Adrenal gland (tissue), 12 donors: ENCODE data around the gene ALOX12B. TPM values are rescaled to one million over a fixed set of nuclear protein-coding genes. Genes with fewer than 3 reads are reported as not detected.

Experiments used
- DNase-seq, 7 donors: peaks; one replicate each; pipeline ENCODE4 v3.0.0-alpha.2; 2019 to 2020
- H3K27ac ChIP-seq, 5 donors: fragments of 200-600 bp; sonication (generic) in 4 of 5; 1 replicate in 3 of 5; 2 replicates in 2 of 5; pipeline versions ENCODE4 v1.5.1 to v1.8.0; 2016 to 2020; ENCODE audit warnings: mild to moderate bottlenecking in 1 of 5
- H3K27me3 ChIP-seq: fragments of 200-600 bp; 2 replicates; pipeline ENCODE4 v1.8.0; 2021
- H3K36me3 ChIP-seq, 2 donors: fragments of 200-600 bp; replicated peaks in 1 of 2; 1 replicate in 1 of 2; 2 replicates in 1 of 2; pipeline versions ENCODE4 v1.5.1 to v1.8.0; 2018 to 2022
- H3K4me1 ChIP-seq, 2 donors: fragments of 200-600 bp; replicated peaks in 1 of 2; 1 replicate in 1 of 2; 2 replicates in 1 of 2; pipeline versions ENCODE4 v1.5.1 to v1.8.0; 2018 to 2021
- H3K4me3 ChIP-seq, 4 donors: fragments of 200-600 bp; sonication (generic) in 3 of 4; one replicate each; pipeline ENCODE4 v1.5.1; 2016 to 2018
- H3K9me3 ChIP-seq, 3 donors: fragments of 200-600 bp; sonication (generic) in 1 of 3; replicated peaks in 1 of 3; 1 replicate in 2 of 3; 2 replicates in 1 of 3; pipeline versions ENCODE4 v1.5.1 to v1.8.0; 2016 to 2021
- CTCF ChIP-seq, 6 experiments: fragments of 450-650 bp in 4 of 6; fragments of 200-600 bp in 2 of 6; sonication (generic) in 1 of 6; IDR thresholded peaks; 1 replicate in 5 of 6; 2 replicates in 1 of 6; pipeline versions ENCODE4 v1.5.1 to v1.8.0; 2016 to 2021; ENCODE audit warnings: antibody characterized with exemption in 6 of 6, mild to moderate bottlenecking in 2 of 6, moderate library complexity in 1 of 6
- POLR2A ChIP-seq, 2 donors: fragments of 450-650 bp; IDR thresholded peaks; one replicate each; pipeline ENCODE4 v1.6.1; 2017; ENCODE audit warnings: antibody characterized with exemption in 2 of 2, mild to moderate bottlenecking in 2 of 2, moderate library complexity in 1 of 2
- WGBS, 4 donors: extraction: QIAGEN DNeasy Blood & Tissue Kit in 2 of 4; methylation state at CpG; one replicate each; pipeline versions ENCODE4 v1.1.5 to v1.1.7; 2013 to 2017; 5-methylcytosine and 5-hydroxymethylcytosine counted together
- intact Hi-C, 2 donors: fragments of 100-400 bp; cut with DNase I; formaldehyde crosslinking; loops; one replicate each; pipeline versions ENCODE4 v1.14.1 to v1.15.0; 2022 to 2023
- polyA plus RNA-seq, 3 donors: library from polyadenylated mRNA; stranded (reverse); fragments of 200-250 nt in 2 of 3; fragments of 350-450 nt in 1 of 3; fragmentation: Illumina TruSeq in 1 of 3; extraction: RNeasy Lipid Tissue Mini Kit (QIAGEN cat#74804) in 1 of 3; gene quantifications; one replicate each; pipeline ENCODE4 v1.2.3, GENCODE V29; 2013 to 2014
- total RNA-seq, 9 donors: library from RNA; depleted of rRNA in 4 of 9; stranded (reverse); fragments of >200 nt in 4 of 9; fragments of 120-200 nt in 1 of 9; fragmentation: NEBNext Ultra II Directional in 1 of 9; extraction: Animal tissue kit (Norgen Biotek cat#: 25700) in 1 of 9; gene quantifications; one replicate each; pipeline versions ENCODE4 v1.1.0 to v1.2.4, GENCODE V29; 2013 to 2023
- donor health status: healthy with polysubstance abuse.
- donor health status: Bipolar disorder and iron deficiency.
- donor health status: DM: yes; HTN: yes; CAD: no.
- donor health status: DM: no; HTN: no; CAD: no.
- donor health status: DM: no; HTN: no; CAD: no.
- donor health status: DM: yes; HTN: yes; CAD: no.

The ALOX12B gene
- total and polyA plus RNA-seq, 12 donors = not detected

- Histone ChIP-seq H3K9me3 (no peaks in the 10 kb centered on the region), H3K27ac (no peak overlapping the region), H3K36me3 (no peaks in the 10 kb centered on the region), H3K4me1 (no peaks in the 10 kb centered on the region), H3K4me3 (no peak overlapping the region), H3K27me3 (peaks cover 5% of the 10 kb centered on the region)
- 47 to 52% (median 51%) methylated on average over 8 to 9 of the region's 9 CpGs for WGBS, 4 donors
- intact Hi-C loops = loop anchor here in 1 of 2 donors (10.0 kb wide), 1 partner anchor 224 kb away; the partner anchor contains the start of gene ARHGEF15
- no peak for TF ChIP-seq POLR2A (IDR thresholded peaks at IDR 0.05)
- no peak for TF ChIP-seq CTCF (IDR thresholded peaks at IDR 0.05)
- no peak for DNase-seq
These were observed 3.6 kb upstream of the ALOX12B start for GRCh38 chr17:8091033-8091687.

GRCh38 chr17:8089728-8090127 is 2.2 kb upstream of the ALOX12B start:
- no peaks in the 10 kb centered on the region for H3K4me1 ChIP-seq
- no peaks in the 10 kb centered on the region for H3K36me3 ChIP-seq
- 61 to 72% (median 70%) methylated on average over 6 of the region's 6 CpGs for WGBS, 4 donors
- H3K4me3 ChIP-seq = no peak overlapping the region
- TF ChIP-seq CTCF (IDR thresholded peaks at IDR 0.05) (no peak), POLR2A (IDR thresholded peaks at IDR 0.05) (no peak)
- H3K27me3 ChIP-seq = peaks cover 10% of the 10 kb centered on the region
- intact Hi-C loops = loop anchor here in 1 of 2 donors (10.0 kb wide), 1 partner anchor 225 kb away; the partner anchor contains the start of gene ARHGEF15
- H3K27ac ChIP-seq = no peak overlapping the region
- H3K9me3 ChIP-seq = no peaks in the 10 kb centered on the region
- DNase-seq = no peak

- WGBS, 4 donors = 64 to 73% (median 69%) methylated on average over 3 to 5 of the region's 5 CpGs
- Histone ChIP-seq H3K36me3 (no peaks in the 10 kb centered on the region), H3K27ac (no peak overlapping the region), H3K27me3 (peaks cover 26% of the 10 kb centered on the region), H3K4me3 (no peak overlapping the region), H3K9me3 (no peaks in the 10 kb centered on the region), H3K4me1 (no peaks in the 10 kb centered on the region)
- intact Hi-C loops = no loop called here
- no peak for DNase-seq
- TF ChIP-seq CTCF (IDR thresholded peaks at IDR 0.05) = no peak
- TF ChIP-seq POLR2A (IDR thresholded peaks at IDR 0.05) = no peak
These were observed 375 bp upstream of the ALOX12B start for GRCh38 chr17:8087952-8088230.

GRCh38 chr17:8084250-8084649 is 3.3 kb downstream of the ALOX12B start:
- H3K4me1 ChIP-seq = peaks cover 0 to 6% of the 10 kb centered on the region in 2 donors
- H3K4me3 ChIP-seq = no peak overlapping the region
- TF ChIP-seq CTCF (IDR thresholded peaks at IDR 0.05) (no peak), POLR2A (IDR thresholded peaks at IDR 0.05) (no peak)
- H3K27me3 ChIP-seq = peaks cover 28% of the 10 kb centered on the region
- H3K27ac ChIP-seq = no peak overlapping the region
- no peak for DNase-seq
- 84 to 88% (median 86%) methylated on average over 6 of the region's 6 CpGs for WGBS, 4 donors
- H3K9me3 ChIP-seq = no peaks in the 10 kb centered on the region
- H3K36me3 ChIP-seq = no peaks in the 10 kb centered on the region
- intact Hi-C loops = no loop called here
